WTC11 (cell line): Measurements from ENCODE around the gene HSD17B3.
A peak's percentile ranks its signal among the peaks of the same experiment; 100 is the strongest.

Experiments
- ATF1 ChIP-seq: sonication (generic); formaldehyde crosslinking; IDR thresholded peaks from 2 replicates; pipeline ENCODE4 v1.8.1; 2023; ENCODE audit warnings: mild to moderate bottlenecking, moderate library complexity, missing genetic modification reagents
- CBFB ChIP-seq: sonication (generic); formaldehyde crosslinking; IDR thresholded peaks from 2 replicates; pipeline ENCODE4 v1.8.1; 2022; ENCODE audit warnings: mild to moderate bottlenecking, low read depth, missing genetic modification reagents
- ESRRA ChIP-seq: sonication (generic); formaldehyde crosslinking; IDR thresholded peaks from 2 replicates; pipeline ENCODE4 v1.8.1; 2022; ENCODE audit warnings: mild to moderate bottlenecking, missing genetic modification reagents, borderline replicate concordance
- FOXK1 ChIP-seq: sonication (generic); formaldehyde crosslinking; IDR thresholded peaks from 2 replicates; pipeline ENCODE4 v1.8.0; 2022; ENCODE audit warnings: mild to moderate bottlenecking, moderate library complexity, missing genetic modification reagents
- JUN ChIP-seq: sonication (generic); formaldehyde crosslinking; IDR thresholded peaks from 2 replicates; pipeline ENCODE4 v1.8.0; 2023; ENCODE audit warnings: mild to moderate bottlenecking, missing genetic modification reagents
- TEAD1 ChIP-seq: sonication (generic); formaldehyde crosslinking; IDR thresholded peaks from 2 replicates; pipeline ENCODE4 v1.8.0; 2022; ENCODE audit warnings: mild to moderate bottlenecking, missing genetic modification reagents
- TF ChIP-seq, protein P1 (sequence below): fragments of 200-600 bp; IDR thresholded peaks from 2 replicates; pipeline ENCODE4 v1.8.0; 2022; ENCODE audit warnings: antibody characterized with exemption
- TF ChIP-seq, protein P2 (sequence below): sonication (generic); formaldehyde crosslinking; IDR thresholded peaks from 2 replicates; pipeline ENCODE4 v1.8.1; 2022; ENCODE audit warnings: low read depth, missing genetic modification reagents, borderline replicate concordance

DNA sequence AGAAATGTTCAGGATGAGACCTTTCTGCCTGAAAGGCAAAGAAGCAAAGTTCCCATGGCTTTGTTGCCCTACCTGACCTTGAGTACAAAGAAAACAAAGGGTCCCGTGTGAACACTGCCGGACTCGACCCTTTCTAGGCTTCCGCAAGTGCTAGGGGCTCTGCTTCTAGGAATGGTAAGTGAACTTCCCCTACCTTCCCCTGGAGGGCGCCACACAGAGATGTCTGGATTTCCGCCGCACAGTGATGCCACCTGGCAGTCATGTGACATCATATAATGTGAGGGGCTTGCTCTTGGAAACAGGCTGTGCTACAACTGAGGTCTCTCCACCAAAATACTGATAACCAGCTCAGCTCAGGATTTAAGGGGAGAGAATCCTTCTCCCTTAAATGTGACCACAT, 56.6 kb downstream of the HSD17B3 start:
- TF ChIP-seq CBFB (CRISPR knock-in tag) (no peak), JUN (no peak), TEAD1 (CRISPR knock-in tag) (no peak), ESRRA (CRISPR knock-in tag) (no peak), ATF1 (CRISPR knock-in tag) (no peak), FOXK1 (CRISPR knock-in tag) (no peak)
- TF ChIP-seq, protein P1, sequence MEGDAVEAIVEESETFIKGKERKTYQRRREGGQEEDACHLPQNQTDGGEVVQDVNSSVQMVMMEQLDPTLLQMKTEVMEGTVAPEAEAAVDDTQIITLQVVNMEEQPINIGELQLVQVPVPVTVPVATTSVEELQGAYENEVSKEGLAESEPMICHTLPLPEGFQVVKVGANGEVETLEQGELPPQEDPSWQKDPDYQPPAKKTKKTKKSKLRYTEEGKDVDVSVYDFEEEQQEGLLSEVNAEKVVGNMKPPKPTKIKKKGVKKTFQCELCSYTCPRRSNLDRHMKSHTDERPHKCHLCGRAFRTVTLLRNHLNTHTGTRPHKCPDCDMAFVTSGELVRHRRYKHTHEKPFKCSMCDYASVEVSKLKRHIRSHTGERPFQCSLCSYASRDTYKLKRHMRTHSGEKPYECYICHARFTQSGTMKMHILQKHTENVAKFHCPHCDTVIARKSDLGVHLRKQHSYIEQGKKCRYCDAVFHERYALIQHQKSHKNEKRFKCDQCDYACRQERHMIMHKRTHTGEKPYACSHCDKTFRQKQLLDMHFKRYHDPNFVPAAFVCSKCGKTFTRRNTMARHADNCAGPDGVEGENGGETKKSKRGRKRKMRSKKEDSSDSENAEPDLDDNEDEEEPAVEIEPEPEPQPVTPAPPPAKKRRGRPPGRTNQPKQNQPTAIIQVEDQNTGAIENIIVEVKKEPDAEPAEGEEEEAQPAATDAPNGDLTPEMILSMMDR: peak; percentile 62
- TF ChIP-seq, protein P2, sequence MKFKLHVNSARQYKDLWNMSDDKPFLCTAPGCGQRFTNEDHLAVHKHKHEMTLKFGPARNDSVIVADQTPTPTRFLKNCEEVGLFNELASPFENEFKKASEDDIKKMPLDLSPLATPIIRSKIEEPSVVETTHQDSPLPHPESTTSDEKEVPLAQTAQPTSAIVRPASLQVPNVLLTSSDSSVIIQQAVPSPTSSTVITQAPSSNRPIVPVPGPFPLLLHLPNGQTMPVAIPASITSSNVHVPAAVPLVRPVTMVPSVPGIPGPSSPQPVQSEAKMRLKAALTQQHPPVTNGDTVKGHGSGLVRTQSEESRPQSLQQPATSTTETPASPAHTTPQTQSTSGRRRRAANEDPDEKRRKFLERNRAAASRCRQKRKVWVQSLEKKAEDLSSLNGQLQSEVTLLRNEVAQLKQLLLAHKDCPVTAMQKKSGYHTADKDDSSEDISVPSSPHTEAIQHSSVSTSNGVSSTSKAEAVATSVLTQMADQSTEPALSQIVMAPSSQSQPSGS (CRISPR knock-in tag): no peak
